K562 (cell line): Measurements from ENCODE around the gene USF2. TPM values are rescaled to one million over a fixed set of nuclear protein-coding genes. Genes with fewer than 3 reads are reported as not detected.

Source experiments
- ATAC-seq: fragments of 200-7000 bp; cut with Tn5 transposase; 3 replicates; pipeline ENCODE4 v1.9.1; 2020; ENCODE audit warnings: moderate library complexity
- BruUV-seq: library from RNA; stranded (reverse); fragments of 400-500 nt; replicated peaks from 2 replicates; lab custom pipeline; 2021; lab: Mats Ljungman, UMichigan
- CTCF ChIA-PET: fragments of 300-600 bp; formaldehyde crosslinking; extraction: SDS; loops from one replicate; lab custom pipeline; 2021; ENCODE audit warnings: low intra/inter-chr PET ratio; lab: Yijun Ruan, JAX
- POLR2A ChIA-PET: fragments of 300-600, 350-650 bp; sonication (Branson Sonifier 250); formaldehyde crosslinking; extraction: SDS; loops from one replicate; lab custom pipeline; 2021; ENCODE audit warnings: antibody characterized with exemption, inconsistent platforms; lab: Yijun Ruan, JAX
- DNase-seq, 4 experiments: peaks; one replicate each; pipeline versions ENCODE4 v3.0.0 to v3.0.0-alpha.2; 2011 to 2018; ENCODE audit warnings: low spot score in 3 of 4, mixed read lengths in 3 of 4; ENCODE audit errors: extremely low read depth in 1 of 4
- FAIRE-seq: peaks from 2 replicates; lab custom pipeline; 2011; peaks lifted over from hg19 to GRCh38; lab: Jason Lieb, UNC
- H2AFZ ChIP-seq: 2 replicates; pipeline ENCODE4 v1.6.0; 2011; ENCODE audit warnings: low read depth, low read length, control low read depth, inconsistent platforms
- H3K27ac ChIP-seq: fragments of 200-600 bp; 3 replicates; pipeline ENCODE4 v1.8.0; 2011; ENCODE audit warnings: low read depth, mild to moderate bottlenecking, control low read depth, inconsistent platforms, low read length, moderate library complexity, mixed read lengths; ENCODE audit errors: extremely low read depth
- H3K27me3 ChIP-seq, 2 experiments: fragments of 300-600 bp in 1 of 2; 2 replicates in 1 of 2; 3 replicates in 1 of 2; pipeline versions ENCODE4 v1.6.0 to v1.8.0; 2011; ENCODE audit warnings: inconsistent platforms in 2 of 2, low read length in 2 of 2, mild to moderate bottlenecking in 1 of 2, mixed read lengths in 1 of 2, moderate library complexity in 1 of 2; ENCODE audit not compliant: control insufficient read depth in 2 of 2, insufficient read depth in 2 of 2
- H3K36me3 ChIP-seq: fragments of 300-600 bp; 3 replicates; pipeline ENCODE4 v1.8.0; 2011; ENCODE audit warnings: mild to moderate bottlenecking, low read length, inconsistent platforms; ENCODE audit not compliant: control insufficient read depth, insufficient read depth
- H3K4me1 ChIP-seq, 2 experiments: fragments of 200-600 bp in 1 of 2; replicated peaks in 1 of 2; 2 replicates in 1 of 2; 3 replicates in 1 of 2; pipeline versions ENCODE4 v1.5.1 to v1.8.0; 2011; ENCODE audit warnings: inconsistent platforms in 2 of 2, low read length in 2 of 2, mild to moderate bottlenecking in 1 of 2, mixed read lengths in 1 of 2, moderate library complexity in 1 of 2; ENCODE audit not compliant: control insufficient read depth in 2 of 2, insufficient read depth in 2 of 2
- H3K4me2 ChIP-seq: 2 replicates; pipeline ENCODE4 v1.6.1; 2011; ENCODE audit warnings: low read length, control low read depth, inconsistent platforms, mixed read lengths; ENCODE audit not compliant: insufficient read depth
- H3K4me3 ChIP-seq: fragments of 200-600 bp; sonication (generic), shearing (Covaris generic); 2 replicates; pipeline ENCODE4 v1.5.1; 2016; ENCODE audit warnings: control low read depth, inconsistent platforms
- H3K79me2 ChIP-seq: fragments of 200-600 bp; 3 replicates; pipeline ENCODE4 v1.8.0; 2011; ENCODE audit warnings: low read length, inconsistent platforms; ENCODE audit not compliant: control insufficient read depth, insufficient read depth
- H3K9ac ChIP-seq, 2 experiments: 2 replicates each; pipeline versions ENCODE4 v1.6.0 to v1.6.1; 2011; ENCODE audit warnings: low read depth in 2 of 2, low read length in 2 of 2, control low read depth in 1 of 2, inconsistent platforms in 1 of 2, mild to moderate bottlenecking in 1 of 2, mixed read lengths in 1 of 2; ENCODE audit not compliant: insufficient read depth in 1 of 2
- H3K9me1 ChIP-seq: one replicate; pipeline ENCODE4 v1.6.0; 2011; ENCODE audit warnings: inconsistent platforms, mild to moderate bottlenecking, low read length, moderate library complexity; ENCODE audit not compliant: control insufficient read depth, insufficient read depth
- H3K9me3 ChIP-seq: replicated peaks from 2 replicates; pipeline ENCODE4 v1.5.1; 2011; ENCODE audit warnings: low read depth, low read length, inconsistent platforms; ENCODE audit not compliant: control insufficient read depth, insufficient read depth
- H4K20me1 ChIP-seq: replicated peaks from 2 replicates; pipeline ENCODE4 v1.6.1; 2011; ENCODE audit warnings: low read length, inconsistent platforms, mixed read lengths; ENCODE audit not compliant: control insufficient read depth, insufficient read depth
- RBFOX2 ChIP-seq: fragments of 200-400 bp; formaldehyde crosslinking; IDR thresholded peaks from 2 replicates; pipeline ENCODE4 v1.6.1; 2017; ENCODE audit warnings: low read depth, mild to moderate bottlenecking, low read length, moderate library complexity
- ZBTB33 ChIP-seq: sonication (generic); formaldehyde crosslinking; IDR thresholded peaks from 2 replicates; pipeline ENCODE4 v1.8.1; 2023; ENCODE audit warnings: mild to moderate bottlenecking, missing genetic modification reagents
- WGBS: fragments of 100-300 bp; shearing (Covaris generic); methylation state at CpG from one replicate; pipeline ENCODE4 v1.1.6; 2016; ENCODE audit warnings: low coverage, mixed read lengths; ENCODE audit not compliant: insufficient coverage; ENCODE audit errors: missing lambda C conversion rate; 5-methylcytosine and 5-hydroxymethylcytosine counted together
- in situ Hi-C: fragments of 300-500 bp; cut with MboI; formaldehyde crosslinking; loops from 4 replicates; pipeline ENCODE4 v1.15.0; 2018; ENCODE audit warnings: inconsistent platforms, mixed read lengths
- intact Hi-C: fragments of 100-400 bp; cut with micrococcal nuclease; formaldehyde crosslinking; loops from 2 replicates; pipeline ENCODE4 v1.14.2; 2022
- polyA plus RNA-seq, 8 experiments: library from polyadenylated mRNA; depleted of rRNA in 4 of 8; stranded (reverse) in 5 of 8; unstranded in 3 of 8; fragments of >200 nt; fragmentation: Nextera tagmentation in 2 of 8; fragmentation: Illumina TruSeq in 1 of 8; extraction: Ambion mirVana in 2 of 8; extraction: Trizol in 1 of 8; gene quantifications; 2 replicates each; pipeline versions ENCODE4 v1.2.1 to v1.2.3, GENCODE V29; 2011 to 2014; ENCODE audit warnings: inconsistent platforms in 1 of 8, missing spikeins in 1 of 8
- total RNA-seq, 7 experiments: library from RNA; depleted of rRNA in 6 of 7; stranded (reverse); fragments of >200 nt in 6 of 7; fragmentation: Illumina TruSeq in 2 of 7; extraction: Trizol in 2 of 7; gene quantifications; 2 replicates each; pipeline versions ENCODE4 v1.2.1 to v1.2.3, GENCODE V29; 2011 to 2021; ENCODE audit warnings: low replicate concordance in 1 of 7

Gene USF2
- total and polyA plus RNA-seq, 9 of the 15 experiments (the other 6 are each of a cell fraction or from before 2014, with no cell fraction given), result 0.27 to 93.7 (median 58.4) TPM

GRCh38 chr19:35271546-35271945, 2.8 kb downstream of the USF2 start:
- H3K9ac ChIP-seq, result peak overlapping the region in 1 of 2 experiments; percentile 54; a peak in 1 of 4 replicates
- TF ChIP-seq RBFOX2 (peak; percentile 53), ZBTB33 (CRISPR knock-in tag) (no peak)
- no peaks in the 10 kb centered on the region for H3K27me3 ChIP-seq
- H3K79me2 ChIP-seq, result peaks cover 20% of the 10 kb centered on the region
- no peak overlapping the region for H3K27ac ChIP-seq
- no peak overlapping the region for H2AFZ ChIP-seq
- no peak for FAIRE-seq
- DNase-seq, result no peak
- H3K9me3 ChIP-seq, result no peaks in the 10 kb centered on the region
- no peak overlapping the region for H3K4me2 ChIP-seq
- ChIA-PET CTCF (interaction anchor here (0.5 kb wide), 1 partner anchor 18 kb away, joined by 3 read pairs; no protein-coding TSS in a partner anchor), POLR2A (no interaction called here)
- H3K4me1 ChIP-seq, result peaks cover 13 to 34% of the 10 kb centered on the region in 2 experiments
- no peaks in the 10 kb centered on the region for H4K20me1 ChIP-seq
- no peak overlapping the region for H3K4me3 ChIP-seq
- ATAC-seq, result no peak
- WGBS, result over 99% methylated on average over 7 of the region's 7 CpGs
- intact Hi-C loops (no loop called here), in situ Hi-C loops (loop anchor here (10.0 kb wide), 2 partner anchors 63 to 193 kb away; no protein-coding TSS in a partner anchor)
- H3K9me1 ChIP-seq, result no peaks in the 10 kb centered on the region
- BruUV-seq, result no TSS peak
- H3K36me3 ChIP-seq, result peaks cover 65% of the 10 kb centered on the region; the same call in 2 of the 3 replicates
